ENCODE measurements around the gene TMEM212. TPM values are rescaled to one million over a fixed set of nuclear protein-coding genes. Genes with fewer than 3 reads are reported as not detected.

TMEM212 gene
- total RNA-seq, 1 experiment from 2014 or later, result not detected

DNA sequence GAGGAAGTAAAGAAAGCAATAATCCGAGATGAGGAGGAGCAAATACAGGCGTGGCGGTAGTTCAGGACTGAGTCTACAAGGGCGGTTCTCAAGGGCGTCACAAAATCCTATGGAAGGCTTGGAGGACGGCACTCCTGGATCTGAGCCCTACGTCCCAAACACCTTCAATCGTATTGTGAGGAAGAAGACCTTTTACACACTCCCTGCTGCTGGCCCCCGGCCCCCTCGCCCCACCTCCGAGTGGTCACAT is 33.6 kb upstream of the TMEM212 start:
- peaks cover 37% of the 10 kb centered on the region for H3K27me3 Mint-ChIP-seq (ENCODE audit: low read depth)
- Histone ChIP-seq H2BK20ac (ENCODE audit: low read depth, low read length, poor library complexity, severe bottlenecking) (no peak overlapping the region), H2BK5ac (ENCODE audit: insufficient read length, low read length) (no peak overlapping the region), H3K9me3 (ENCODE audit: control insufficient read depth, low read depth, low read length) (no peaks in the 10 kb centered on the region), H4K5ac (ENCODE audit: insufficient read length, low read depth, low read length) (no peak overlapping the region), H2AK5ac (ENCODE audit: insufficient read length, low read length) (no peak overlapping the region), H3K18ac (ENCODE audit: insufficient read length, low read depth, low read length) (no peak overlapping the region), H3K4me2 (ENCODE audit: insufficient read depth, insufficient read length, low read length) (peak overlapping the region; percentile 54), H3T11ph (ENCODE audit: low read length) (no peak overlapping the region), H3K27ac (ENCODE audit: insufficient read length, low read depth, low read length) (no peak overlapping the region), H2BK120ac (ENCODE audit: low read depth, low read length, poor library complexity, severe bottlenecking) (no peak overlapping the region), H3K14ac (ENCODE audit: insufficient read depth, low read length) (no peak overlapping the region), H2AFZ (ENCODE audit: low read length) (no peak overlapping the region), H3K56ac (ENCODE audit: insufficient read length, low read depth, low read length) (no peak overlapping the region), H3K27me3 (ENCODE audit: insufficient read depth, low read length) (peaks cover 12% of the 10 kb centered on the region; the same call in 1 of the 2 replicates), H4K20me1 (ENCODE audit: control insufficient read depth, insufficient read depth, insufficient read length) (no peaks in the 10 kb centered on the region), H3K79me2 (ENCODE audit: insufficient read depth, low read length) (no peaks in the 10 kb centered on the region), H2BK12ac (ENCODE audit: insufficient read length, low read depth, low read length) (no peak overlapping the region), H4K8ac (replicated peaks; ENCODE audit: insufficient read length, low read depth, low read length) (no peak overlapping the region), H2BK15ac (ENCODE audit: low read depth, low read length) (no peak overlapping the region), H4K91ac (ENCODE audit: insufficient read length, low read depth, low read length) (no peak overlapping the region), H3K23ac (ENCODE audit: insufficient read length, low read depth, low read length) (no peak overlapping the region), H3K79me1 (ENCODE audit: insufficient read depth, low read depth, low read length, poor library complexity, severe bottlenecking) (no peaks in the 10 kb centered on the region), H3K4me1 (ENCODE audit: insufficient read depth, low read length) (no peaks in the 10 kb centered on the region), H3K4ac (ENCODE audit: low read depth, low read length) (no peak overlapping the region), H3K23me2 (ENCODE audit: insufficient read length, low read depth, low read length, poor library complexity, severe bottlenecking) (peaks cover 13% of the 10 kb centered on the region), H3K9ac (ENCODE audit: extremely low read depth, insufficient read length, low read length) (no peak overlapping the region)
- no CpG with 5 or more reads among the region's 11 CpGs for WGBS (ENCODE audit: extremely low coverage, insufficient read length, low lambda C conversion rate)
- peak overlapping the region; percentile 71 to 85 for H3K4me3 Mint-ChIP-seq
- no peaks in the 10 kb centered on the region for H3K9me3 Mint-ChIP-seq
- no peak overlapping the region; a peak in 1 of 7 replicates for H3K27ac Mint-ChIP-seq
- no peaks in the 10 kb centered on the region for H3K36me3 Mint-ChIP-seq (ENCODE audit: insufficient read depth in 1 of 3, low read depth in 3 of 3)
- H3K4me1 Mint-ChIP-seq, result peaks cover 8 to 10% of the 10 kb centered on the region in 2 experiments; a peak in 3 of 4 replicates
- no peak for DNase-seq
- TF ChIP-seq, protein P1, sequence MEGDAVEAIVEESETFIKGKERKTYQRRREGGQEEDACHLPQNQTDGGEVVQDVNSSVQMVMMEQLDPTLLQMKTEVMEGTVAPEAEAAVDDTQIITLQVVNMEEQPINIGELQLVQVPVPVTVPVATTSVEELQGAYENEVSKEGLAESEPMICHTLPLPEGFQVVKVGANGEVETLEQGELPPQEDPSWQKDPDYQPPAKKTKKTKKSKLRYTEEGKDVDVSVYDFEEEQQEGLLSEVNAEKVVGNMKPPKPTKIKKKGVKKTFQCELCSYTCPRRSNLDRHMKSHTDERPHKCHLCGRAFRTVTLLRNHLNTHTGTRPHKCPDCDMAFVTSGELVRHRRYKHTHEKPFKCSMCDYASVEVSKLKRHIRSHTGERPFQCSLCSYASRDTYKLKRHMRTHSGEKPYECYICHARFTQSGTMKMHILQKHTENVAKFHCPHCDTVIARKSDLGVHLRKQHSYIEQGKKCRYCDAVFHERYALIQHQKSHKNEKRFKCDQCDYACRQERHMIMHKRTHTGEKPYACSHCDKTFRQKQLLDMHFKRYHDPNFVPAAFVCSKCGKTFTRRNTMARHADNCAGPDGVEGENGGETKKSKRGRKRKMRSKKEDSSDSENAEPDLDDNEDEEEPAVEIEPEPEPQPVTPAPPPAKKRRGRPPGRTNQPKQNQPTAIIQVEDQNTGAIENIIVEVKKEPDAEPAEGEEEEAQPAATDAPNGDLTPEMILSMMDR (conservative IDR thresholded peaks at IDR 0.05), result no peak

Measured in H9 (cell line).